ENCODE measurements around the gene PRR7.

PRR7 gene

DNA sequence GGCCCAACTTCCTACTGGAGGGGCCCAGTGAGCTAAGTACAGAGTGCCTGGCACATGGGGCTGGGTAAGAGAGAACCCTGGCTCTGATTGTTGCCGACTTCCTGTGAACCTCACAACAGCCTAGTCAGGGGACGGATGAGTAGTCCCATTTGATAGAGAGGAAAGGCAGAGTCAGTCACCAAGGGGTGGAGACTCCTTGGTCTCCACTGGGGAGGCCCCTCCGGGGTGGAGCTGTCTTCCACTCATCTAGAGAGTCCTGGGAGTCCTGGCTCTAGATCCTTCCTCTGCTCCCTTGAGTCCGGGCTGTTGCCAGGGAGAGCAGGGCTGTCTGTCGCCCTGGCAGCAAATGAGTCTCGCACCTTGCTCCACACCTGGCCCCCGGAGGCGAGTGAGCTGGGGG is 12.2 kb upstream of the PRR7 start:
- H3K9me2 ChIP-seq (ENCODE audit: low read depth, low read length), result no peaks in the 10 kb centered on the region
- no peak overlapping the region for H3K27ac ChIP-seq (ENCODE audit: low read depth, low read length, poor library complexity, severe bottlenecking)
- no peak for TF ChIP-seq EZH2 (IDR thresholded peaks at IDR 0.05; ENCODE audit: borderline replicate concordance, low read length)
- TF ChIP-seq CTCF (IDR thresholded peaks at IDR 0.05; ENCODE audit: low read length), result no peak
- no peaks in the 10 kb centered on the region for H3K79me2 ChIP-seq (ENCODE audit: insufficient read depth, low read length)
- H2AFZ ChIP-seq (ENCODE audit: low read length), result no peak overlapping the region
- no peaks in the 10 kb centered on the region for H3F3A ChIP-seq (ENCODE audit: insufficient read depth, low read length)
- H3K4me1 ChIP-seq (ENCODE audit: insufficient read depth, low read length, severe bottlenecking), result peaks cover 30% of the 10 kb centered on the region
- no peak overlapping the region for H3K4me3 ChIP-seq (ENCODE audit: low read depth, low read length, poor library complexity, severe bottlenecking)
- H4K20me1 ChIP-seq (ENCODE audit: insufficient read depth, low read length), result no peaks in the 10 kb centered on the region
- peaks cover 78% of the 10 kb centered on the region for H3K36me3 ChIP-seq (ENCODE audit: insufficient read depth, low read length)
- no peak overlapping the region for H3K9ac ChIP-seq (ENCODE audit: low read length)
- H3K27me3 ChIP-seq (ENCODE audit: insufficient read depth, low read length), result no peaks in the 10 kb centered on the region
- no peaks in the 10 kb centered on the region for H3K9me3 ChIP-seq (ENCODE audit: low read length)
- no peak overlapping the region for H3K4me2 ChIP-seq (ENCODE audit: low read length)

GRCh38 chr5:177434942-177435738 is 11.5 kb upstream of the PRR7 start:
- H3K79me2 ChIP-seq (ENCODE audit: insufficient read depth, low read length), result no peaks in the 10 kb centered on the region

DNA sequence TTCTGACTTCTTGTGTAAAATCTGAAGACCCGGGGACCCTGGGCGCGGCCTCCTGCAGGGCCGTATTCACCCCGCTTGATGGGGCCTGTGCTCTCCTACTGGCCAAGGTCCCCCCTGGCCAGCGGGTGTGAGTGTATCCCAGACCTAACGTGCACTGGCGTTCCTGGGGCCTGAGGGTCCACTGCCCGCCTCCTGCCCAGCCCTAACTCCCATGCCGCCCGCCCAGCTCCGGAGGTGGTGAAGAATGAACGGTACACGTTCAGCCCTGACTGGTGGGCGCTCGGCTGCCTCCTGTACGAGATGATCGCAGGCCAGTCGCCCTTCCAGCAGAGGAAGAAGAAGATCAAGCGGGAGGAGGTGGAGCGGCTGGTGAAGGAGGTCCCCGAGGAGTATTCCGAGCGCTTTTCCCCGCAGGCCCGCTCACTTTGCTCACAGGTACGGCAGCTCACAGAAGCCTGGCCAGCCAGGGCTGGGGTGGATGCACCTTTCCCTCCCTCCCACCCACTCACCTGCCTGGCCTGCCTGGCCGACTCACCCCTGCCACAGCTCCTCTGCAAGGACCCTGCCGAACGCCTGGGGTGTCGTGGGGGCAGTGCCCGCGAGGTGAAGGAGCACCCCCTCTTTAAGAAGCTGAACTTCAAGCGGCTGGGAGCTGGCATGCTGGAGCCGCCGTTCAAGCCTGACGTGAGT is 10.6 kb upstream of the PRR7 start:
- H3K79me2 ChIP-seq (ENCODE audit: insufficient read depth, low read length), result no peaks in the 10 kb centered on the region
- no peak overlapping the region for H3K9ac ChIP-seq (ENCODE audit: low read length)
- no peak overlapping the region for H3K27ac ChIP-seq (ENCODE audit: low read depth, low read length, poor library complexity, severe bottlenecking)
- no peak overlapping the region for H2AFZ ChIP-seq (ENCODE audit: low read length)
- TF ChIP-seq EZH2 (IDR thresholded peaks at IDR 0.05; ENCODE audit: borderline replicate concordance, low read length) (no peak), CTCF (IDR thresholded peaks at IDR 0.05; ENCODE audit: low read length) (no peak)
- peaks cover 80% of the 10 kb centered on the region for H3K36me3 ChIP-seq (ENCODE audit: insufficient read depth, low read length)
- no peaks in the 10 kb centered on the region for H3K9me2 ChIP-seq (ENCODE audit: low read depth, low read length)
- peaks cover 15% of the 10 kb centered on the region for H3K4me1 ChIP-seq (ENCODE audit: insufficient read depth, low read length, severe bottlenecking)
- H4K20me1 ChIP-seq (ENCODE audit: insufficient read depth, low read length), result no peaks in the 10 kb centered on the region
- H3F3A ChIP-seq (ENCODE audit: insufficient read depth, low read length), result no peaks in the 10 kb centered on the region
- H3K9me3 ChIP-seq (ENCODE audit: low read length), result no peaks in the 10 kb centered on the region
- H3K27me3 ChIP-seq (ENCODE audit: insufficient read depth, low read length), result no peaks in the 10 kb centered on the region
- H3K4me3 ChIP-seq (ENCODE audit: low read depth, low read length, poor library complexity, severe bottlenecking), result no peak overlapping the region
- H3K4me2 ChIP-seq (ENCODE audit: low read length), result no peak overlapping the region

More at GRCh38 chr5:177434942-177435738, 11.5 kb upstream of the PRR7 start:
- no peak overlapping the region for H3K4me2 ChIP-seq (ENCODE audit: low read length)
- peaks cover 76% of the 10 kb centered on the region for H3K36me3 ChIP-seq (ENCODE audit: insufficient read depth, low read length)
- no peaks in the 10 kb centered on the region for H3K9me2 ChIP-seq (ENCODE audit: low read depth, low read length)
- no peak overlapping the region for H3K27ac ChIP-seq (ENCODE audit: low read depth, low read length, poor library complexity, severe bottlenecking)
- H4K20me1 ChIP-seq (ENCODE audit: insufficient read depth, low read length), result no peaks in the 10 kb centered on the region
- H3K9me3 ChIP-seq (ENCODE audit: low read length), result no peaks in the 10 kb centered on the region
- no peak overlapping the region for H3K4me3 ChIP-seq (ENCODE audit: low read depth, low read length, poor library complexity, severe bottlenecking)
- H3F3A ChIP-seq (ENCODE audit: insufficient read depth, low read length), result no peaks in the 10 kb centered on the region
- H3K4me1 ChIP-seq (ENCODE audit: insufficient read depth, low read length, severe bottlenecking), result peaks cover 23% of the 10 kb centered on the region
- H2AFZ ChIP-seq (ENCODE audit: low read length), result no peak overlapping the region
- no peak for TF ChIP-seq CTCF (IDR thresholded peaks at IDR 0.05; ENCODE audit: low read length)
- TF ChIP-seq EZH2 (IDR thresholded peaks at IDR 0.05; ENCODE audit: borderline replicate concordance, low read length), result no peak
- H3K27me3 ChIP-seq (ENCODE audit: insufficient read depth, low read length), result no peaks in the 10 kb centered on the region
- H3K9ac ChIP-seq (ENCODE audit: low read length), result no peak overlapping the region
